A673 (cell line): ENCODE data around the gene CCDC24.

ENCODE experiments used
- CTCF ChIP-seq: fragments of 300-800, 200-600 bp; sonication (generic); conservative IDR thresholded peaks from 2 replicates; pipeline ENCODE4 v1.5.1; 2017; ENCODE audit warnings: low read depth, mild to moderate bottlenecking, antibody characterized with exemption, low read length, moderate library complexity, mixed read lengths
- EZH2 ChIP-seq: fragments of 200-600 bp; sonication (generic); IDR thresholded peaks from 2 replicates; pipeline ENCODE4 v1.6.1; 2017; ENCODE audit warnings: borderline replicate concordance, low read depth, mild to moderate bottlenecking, mixed read lengths, antibody characterized with exemption, low read length; ENCODE audit not compliant: poor library complexity, severe bottlenecking

DNA sequence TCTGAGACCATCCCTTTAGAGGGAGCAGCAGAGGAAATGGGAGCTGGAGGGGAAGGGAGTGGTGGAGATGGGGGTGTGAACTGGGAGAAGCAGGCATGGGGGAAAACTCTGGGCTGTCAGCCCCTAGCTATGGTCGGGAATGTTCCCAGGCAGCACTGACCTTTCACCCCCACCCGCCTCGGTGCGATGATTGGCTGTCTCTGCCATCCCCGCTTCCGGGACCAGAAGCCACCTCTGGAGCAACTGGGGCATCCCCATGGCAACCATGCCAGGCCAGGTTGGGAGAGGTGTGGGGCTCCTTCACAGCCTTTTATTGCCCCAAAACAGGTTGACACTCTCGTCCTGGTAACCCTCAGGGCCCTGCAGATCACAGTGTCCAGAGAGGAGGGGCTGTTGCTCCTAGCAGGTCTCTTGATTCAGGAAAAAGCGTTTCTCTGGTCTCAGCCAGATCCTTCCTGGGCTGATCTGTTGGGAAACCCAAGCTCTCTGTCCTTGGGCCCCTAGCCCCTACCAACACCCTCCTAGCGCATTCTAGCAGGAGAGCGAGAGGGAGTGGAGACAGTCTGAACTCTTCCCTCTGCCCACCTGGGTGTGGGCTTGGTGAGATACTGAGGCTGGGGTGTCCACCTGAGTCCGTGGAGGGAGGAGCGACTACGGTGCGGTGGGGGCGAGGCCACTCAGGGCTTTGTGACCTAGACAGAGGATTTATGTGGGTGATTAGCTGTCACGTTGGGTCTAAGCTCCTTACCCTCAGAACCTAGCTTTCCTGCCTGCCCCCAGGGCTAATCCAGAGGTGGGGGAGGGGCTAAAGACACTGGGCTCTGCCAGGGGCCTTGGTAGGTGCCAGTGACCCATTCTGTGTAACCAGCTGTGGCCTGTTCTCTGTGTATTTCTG lies 52.0 kb downstream of the CCDC24 start:
- TF ChIP-seq CTCF (no peak), EZH2 (no peak)
